Measurements from ENCODE around the gene MAD1L1. TPM values are rescaled to one million over a fixed set of nuclear protein-coding genes. Genes with fewer than 3 reads are reported as not detected.

Gene MAD1L1
- total and polyA plus RNA-seq, 4 donors = 12.8 to 20.7 (median 16.5) TPM

GRCh38 chr7:2115760-2116447, 116.8 kb downstream of the MAD1L1 start:
- H3K27me3 ChIP-seq (ENCODE audit: control insufficient read depth in 4 of 4, insufficient read depth in 4 of 4, low read length in 3 of 4) = no peaks in the 10 kb centered on the region
- no peaks in the 10 kb centered on the region for H3K36me3 ChIP-seq (ENCODE audit: control insufficient read depth in 4 of 4, insufficient read depth in 3 of 4, low read depth in 1 of 4, low read length in 3 of 4)
- H3K9ac ChIP-seq (ENCODE audit: low read depth in 1 of 2, low read length in 2 of 2) = no peak overlapping the region
- no peak overlapping the region for H3K27ac ChIP-seq (ENCODE audit: low read depth in 1 of 2, low read length in 2 of 2)
- no peak for TF ChIP-seq FOXA1 (IDR thresholded peaks at IDR 0.05)
- TF ChIP-seq FOXA2 (IDR thresholded peaks at IDR 0.05) = no peak
- no peak for TF ChIP-seq CTCF (IDR thresholded peaks at IDR 0.05; ENCODE audit: low read depth, low read length, missing input control)
- no peaks in the 10 kb centered on the region for H3K9me3 ChIP-seq (ENCODE audit: control insufficient read depth in 4 of 4, low read length in 3 of 4)
- 89% methylated on average over 25 of the region's 25 CpGs for WGBS
- H3K4me3 ChIP-seq (ENCODE audit: low read depth in 1 of 3, low read length in 3 of 3) = no peak overlapping the region
- no peak for DNase-seq (ENCODE audit: low spot score)
- no peaks in the 10 kb centered on the region for H3K4me1 ChIP-seq (ENCODE audit: control insufficient read depth in 4 of 4, insufficient read depth in 4 of 4, low read length in 3 of 4)

DNA sequence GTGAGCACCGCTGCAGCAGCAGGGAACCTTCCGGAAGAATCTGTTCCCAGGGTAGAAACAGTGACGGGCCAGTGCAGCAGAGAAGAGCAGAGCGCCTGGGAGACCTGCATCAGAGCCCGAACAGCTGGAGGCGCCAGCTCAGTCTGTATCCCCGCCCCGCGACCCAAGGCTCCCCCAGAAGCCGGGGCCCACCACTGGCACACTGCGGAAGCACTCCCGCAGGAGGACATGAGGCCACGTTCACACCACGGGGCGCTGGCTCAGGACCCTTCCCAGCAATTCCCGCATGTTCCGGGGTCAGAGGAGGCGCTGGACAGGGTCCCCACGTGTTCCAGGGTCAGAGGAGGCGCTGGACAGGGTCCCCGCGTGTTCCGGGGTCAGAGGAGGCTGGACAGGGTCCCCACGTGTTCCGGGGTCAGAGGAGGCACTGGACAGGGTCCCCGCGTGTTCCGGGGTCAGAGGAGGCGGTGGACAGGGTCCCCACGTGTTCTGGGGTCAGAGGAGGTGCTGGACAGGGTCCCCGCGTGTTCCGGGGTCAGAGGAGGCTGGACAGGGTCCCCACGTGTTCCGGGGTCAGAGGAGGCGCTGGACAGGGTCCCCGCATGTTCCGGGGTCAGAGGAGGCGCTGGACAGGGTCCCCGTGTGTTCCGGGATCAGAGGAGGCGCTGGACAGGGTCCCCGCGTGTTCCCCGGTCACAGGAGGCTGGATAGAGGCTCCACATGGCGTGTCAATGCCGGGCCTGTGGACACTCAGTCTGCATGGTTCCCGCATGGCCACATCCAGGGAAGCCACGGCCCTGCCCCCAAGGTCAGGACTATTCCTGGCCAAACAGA, 117.6 kb downstream of the MAD1L1 start:
- TF ChIP-seq EGR1 (IDR thresholded peaks at IDR 0.05; ENCODE audit: low read depth in 2 of 2) (no peak), HNF4A (conservative IDR thresholded peaks at IDR 0.05) (no peak), FOXA1 (IDR thresholded peaks at IDR 0.05) (no peak), SP1 (IDR thresholded peaks at IDR 0.05) (no peak), RAD21 (IDR thresholded peaks at IDR 0.05) (no peak), RXRA (IDR thresholded peaks at IDR 0.05) (no peak), MAX (IDR thresholded peaks at IDR 0.05) (no peak), NR2F2 (IDR thresholded peaks at IDR 0.05) (no peak), ATF3 (IDR thresholded peaks at IDR 0.05) (no peak), FOXA2 (IDR thresholded peaks at IDR 0.05) (no peak), CTCF (IDR thresholded peaks at IDR 0.05; ENCODE audit: low read depth, low read length, missing input control) (no peak), TAF1 (conservative IDR thresholded peaks at IDR 0.05) (no peak), JUND (IDR thresholded peaks at IDR 0.05) (no peak)
- H3K4me3 ChIP-seq (ENCODE audit: low read depth in 1 of 3, low read length in 3 of 3) = no peak overlapping the region
- no peaks in the 10 kb centered on the region for H3K9me3 ChIP-seq (ENCODE audit: control insufficient read depth in 4 of 4, low read length in 3 of 4)
- no peak overlapping the region for H3K27ac ChIP-seq (ENCODE audit: low read depth in 1 of 2, low read length in 2 of 2)
- 96% methylated on average over 49 of the region's 49 CpGs for WGBS
- H3K27me3 ChIP-seq (ENCODE audit: control insufficient read depth in 4 of 4, insufficient read depth in 4 of 4, low read length in 3 of 4) = no peaks in the 10 kb centered on the region
- DNase-seq (ENCODE audit: low spot score) = no peak
- no peaks in the 10 kb centered on the region for H3K4me1 ChIP-seq (ENCODE audit: control insufficient read depth in 4 of 4, insufficient read depth in 4 of 4, low read length in 3 of 4)
- no peak overlapping the region for H3K9ac ChIP-seq (ENCODE audit: low read depth in 1 of 2, low read length in 2 of 2)
- H3K36me3 ChIP-seq (ENCODE audit: control insufficient read depth in 4 of 4, insufficient read depth in 3 of 4, low read depth in 1 of 4, low read length in 3 of 4) = no peaks in the 10 kb centered on the region
